Activated T-cell treated with anti-CD3 and anti-CD28 coated beads, Interleukin-2, amount 50 U/mL, for 48 hours (primary cell): ENCODE data around the gene TCF15.
"Not testable (repeated sequence)": the region's sequence is repeated elsewhere in the genome, so short reads cannot be mapped to it uniquely, and the experiment has no call there.

ENCODE experiments used
- DNase-seq, 2 experiments: peaks; one replicate each; pipeline ENCODE4 v3.0.0-alpha.2; 2020

The TCF15 gene

GRCh38 chr20:609371-609964 is 641 bp downstream of the TCF15 start:
- DNase-seq = peak in 1 of 2 experiments; percentile 22

GRCh38 chr20:608970-609369 is 1.1 kb downstream of the TCF15 start:
- no peak for DNase-seq

GRCh38 chr20:607476-607875 is 2.6 kb downstream of the TCF15 start:
- no peak for DNase-seq

- DNase-seq = no peak
Measured at GRCh38 chr20:605237-605636, 4.9 kb downstream of the TCF15 start.

- DNase-seq = no peak
Measured at GRCh38 chr20:603116-603640, 6.9 kb downstream of the TCF15 start.

GRCh38 chr20:602111-602970 is 7.8 kb downstream of the TCF15 start:
- no peak for DNase-seq

GRCh38 chr20:600736-601135 is 9.4 kb downstream of the TCF15 start:
- no peak for DNase-seq

- DNase-seq = no peak
Measured at GRCh38 chr20:600141-600540, 10.0 kb downstream of the TCF15 start.

- no peak for DNase-seq
Measured at GRCh38 chr20:598133-598850, 11.8 kb downstream of the TCF15 start.

- no peak for DNase-seq
Measured at GRCh38 chr20:597560-597959, 12.5 kb downstream of the TCF15 start.

GRCh38 chr20:595330-596308 is 14.5 kb downstream of the TCF15 start:
- DNase-seq = no peak

- no peak for DNase-seq
Measured at GRCh38 chr20:592506-592905, 17.6 kb downstream of the TCF15 start.

GRCh38 chr20:591941-592340 is 18.2 kb downstream of the TCF15 start:
- no peak for DNase-seq

GRCh38 chr20:588932-589672 is 21.0 kb downstream of the TCF15 start:
- no peak for DNase-seq

- no peak for DNase-seq
Measured at GRCh38 chr20:588476-588875, 21.6 kb downstream of the TCF15 start.

- DNase-seq = no peak
Measured at GRCh38 chr20:584971-585301, 25.2 kb downstream of the TCF15 start.

- no peak for DNase-seq
Measured at GRCh38 chr20:584161-584970, 25.7 kb downstream of the TCF15 start.

- DNase-seq = no peak
Measured at GRCh38 chr20:582204-582603, 27.9 kb downstream of the TCF15 start.

- not testable (repeated sequence) for DNase-seq
Measured at GRCh38 chr20:578940-579690, 31.0 kb downstream of the TCF15 start.

- DNase-seq = no peak
Measured at GRCh38 chr20:577167-577791, 32.8 kb downstream of the TCF15 start.
